ENCODE data around the gene BHLHA15.

BHLHA15 gene

GRCh38 chr7:98177553-98177952 is 33.7 kb upstream of the BHLHA15 start:
- TF ChIP-seq ZNF311 (tag by site-specific recombination; IDR thresholded peaks at IDR 0.05; ENCODE audit: borderline replicate concordance), result no peak
- TF ChIP-seq ZFHX2 (tag by site-specific recombination; conservative IDR thresholded peaks at IDR 0.05), result no peak
- no peak for TF ChIP-seq ZFP3 (tag by site-specific recombination; IDR thresholded peaks at IDR 0.05; ENCODE audit: low read depth)
- TF ChIP-seq SETDB1 (IDR thresholded peaks at IDR 0.05; ENCODE audit: insufficient read length, low read length), result no peak
- TF ChIP-seq ZNF660 (tag by site-specific recombination; IDR thresholded peaks at IDR 0.05), result no peak
- TF ChIP-seq ZBTB6 (tag by site-specific recombination; IDR thresholded peaks at IDR 0.05), result no peak
- no peak for TF ChIP-seq ZBTB48 (tag by site-specific recombination; IDR thresholded peaks at IDR 0.05)
- no peak for TF ChIP-seq ZBTB7A (tag by site-specific recombination; IDR thresholded peaks at IDR 0.05; ENCODE audit: low read depth)
- no peak for TF ChIP-seq PRDM4 (tag by site-specific recombination; IDR thresholded peaks at IDR 0.05)
- no peak for TF ChIP-seq OVOL3 (tag by site-specific recombination; IDR thresholded peaks at IDR 0.05)
- TF ChIP-seq ZNF571 (tag by site-specific recombination; IDR thresholded peaks at IDR 0.05), result no peak
- TF ChIP-seq, protein P1, sequence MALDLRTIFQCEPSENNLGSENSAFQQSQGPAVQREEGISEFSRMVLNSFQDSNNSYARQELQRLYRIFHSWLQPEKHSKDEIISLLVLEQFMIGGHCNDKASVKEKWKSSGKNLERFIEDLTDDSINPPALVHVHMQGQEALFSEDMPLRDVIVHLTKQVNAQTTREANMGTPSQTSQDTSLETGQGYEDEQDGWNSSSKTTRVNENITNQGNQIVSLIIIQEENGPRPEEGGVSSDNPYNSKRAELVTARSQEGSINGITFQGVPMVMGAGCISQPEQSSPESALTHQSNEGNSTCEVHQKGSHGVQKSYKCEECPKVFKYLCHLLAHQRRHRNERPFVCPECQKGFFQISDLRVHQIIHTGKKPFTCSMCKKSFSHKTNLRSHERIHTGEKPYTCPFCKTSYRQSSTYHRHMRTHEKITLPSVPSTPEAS (tag by site-specific recombination; IDR thresholded peaks at IDR 0.05), result no peak
- TF ChIP-seq KLF9 (tag by site-specific recombination; IDR thresholded peaks at IDR 0.05; ENCODE audit: low read depth), result no peak
- TF ChIP-seq SP2 (tag by site-specific recombination; IDR thresholded peaks at IDR 0.05), result no peak
- TF ChIP-seq SCRT1 (tag by site-specific recombination; IDR thresholded peaks at IDR 0.05; ENCODE audit: borderline replicate concordance), result no peak
- Histone ChIP-seq H3K4me3 (ENCODE audit: low read depth, low read length) (no peak overlapping the region), H3K9me3 (ENCODE audit: control insufficient read depth, insufficient read depth, low read depth, low read length) (no peaks in the 10 kb centered on the region), H3K27ac (ENCODE audit: extremely low read depth, low read depth, low read length) (no peak overlapping the region), H3K4me1 (ENCODE audit: control insufficient read depth, insufficient read depth, low read length) (no peaks in the 10 kb centered on the region), H3K36me3 (ENCODE audit: control insufficient read depth in 2 of 2, insufficient read depth in 1 of 2, low read length in 2 of 2) (peaks cover 6 to 22% of the 10 kb centered on the region in 2 experiments; a peak in 1 of 3 replicates)
- CTCF ChIA-PET, result interaction anchor here (1.5 to 4.5 kb wide), 3 partner anchors 9 to 156 kb away, joined by 3 to 27 read pairs (median 20); no protein-coding TSS in a partner anchor
- POLR2A ChIA-PET, result no interaction called here

- ChIA-PET POLR2A (no interaction called here), CTCF (interaction anchor here (0.6 to 4.5 kb wide), 4 partner anchors 9 to 157 kb away, joined by 3 to 27 read pairs (median 12); no protein-coding TSS in a partner anchor)
- no peak overlapping the region for H3K4me3 ChIP-seq (ENCODE audit: low read depth, low read length)
- no peaks in the 10 kb centered on the region for H3K4me1 ChIP-seq (ENCODE audit: control insufficient read depth, insufficient read depth, low read length)
- H3K9me3 ChIP-seq (ENCODE audit: control insufficient read depth, insufficient read depth, low read depth, low read length), result no peaks in the 10 kb centered on the region
- peaks cover 0 to 18% of the 10 kb centered on the region in 2 experiments; a peak in 1 of 3 replicates for H3K36me3 ChIP-seq (ENCODE audit: control insufficient read depth in 2 of 2, insufficient read depth in 1 of 2, low read length in 2 of 2)
- H3K27ac ChIP-seq (ENCODE audit: extremely low read depth, low read depth, low read length), result no peak overlapping the region
- TF ChIP-seq ZNF596 (tag by site-specific recombination; IDR thresholded peaks at IDR 0.05) (no peak), SCRT2 (tag by site-specific recombination; IDR thresholded peaks at IDR 0.05) (no peak), ZBTB10 (tag by site-specific recombination; IDR thresholded peaks at IDR 0.05) (no peak), KLF16 (tag by site-specific recombination; IDR thresholded peaks at IDR 0.05) (no peak), ZNF398 (tag by site-specific recombination; IDR thresholded peaks at IDR 0.05) (no peak), ZNF549 (tag by site-specific recombination; IDR thresholded peaks at IDR 0.05) (no peak), FEZF1 (tag by site-specific recombination; IDR thresholded peaks at IDR 0.05) (no peak)
- TF ChIP-seq, protein P2, sequence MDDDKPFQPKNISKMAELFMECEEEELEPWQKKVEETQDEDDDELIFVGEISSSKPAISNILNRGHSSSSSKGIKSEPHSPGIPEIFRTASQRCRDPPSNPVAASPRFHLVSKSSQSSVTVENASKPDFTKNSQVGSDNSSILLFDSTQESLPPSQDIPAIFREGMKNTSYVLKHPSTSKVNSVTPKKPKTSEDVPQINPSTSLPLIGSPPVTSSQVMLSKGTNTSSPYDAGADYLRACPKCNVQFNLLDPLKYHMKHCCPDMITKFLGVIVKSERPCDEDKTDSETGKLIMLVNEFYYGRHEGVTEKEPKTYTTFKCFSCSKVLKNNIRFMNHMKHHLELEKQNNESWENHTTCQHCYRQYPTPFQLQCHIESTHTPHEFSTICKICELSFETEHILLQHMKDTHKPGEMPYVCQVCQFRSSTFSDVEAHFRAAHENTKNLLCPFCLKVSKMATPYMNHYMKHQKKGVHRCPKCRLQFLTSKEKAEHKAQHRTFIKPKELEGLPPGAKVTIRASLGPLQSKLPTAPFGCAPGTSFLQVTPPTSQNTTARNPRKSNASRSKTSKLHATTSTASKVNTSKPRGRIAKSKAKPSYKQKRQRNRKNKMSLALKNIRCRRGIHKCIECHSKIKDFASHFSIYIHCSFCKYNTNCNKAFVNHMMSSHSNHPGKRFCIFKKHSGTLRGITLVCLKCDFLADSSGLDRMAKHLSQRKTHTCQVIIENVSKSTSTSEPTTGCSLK (tag by site-specific recombination; IDR thresholded peaks at IDR 0.05), result no peak
Observed at GRCh38 chr7:98178321-98178720, 32.9 kb upstream of the BHLHA15 start.

Measured in HEK293 (cell line).